A549 treated with DMSO at 1 μM for 4 hours (cell line): ENCODE results near the gene ITGAL. TPM values are rescaled to one million over a fixed set of nuclear protein-coding genes. Genes with fewer than 3 reads are reported as not detected.

Experiments used
- total RNA-seq: library from RNA; stranded (reverse); fragments of 200-300 nt; extraction: Qiagen RNA extraction; gene quantifications from 5 replicates; pipeline ENCODE4 v1.2.3, GENCODE V29; 2022; ENCODE audit warnings: low read depth

Gene ITGAL
- total RNA-seq = 0.12 to 0.28 TPM (median 0.21 TPM) in 4 of 5 replicates, not detected in the other

DNA sequence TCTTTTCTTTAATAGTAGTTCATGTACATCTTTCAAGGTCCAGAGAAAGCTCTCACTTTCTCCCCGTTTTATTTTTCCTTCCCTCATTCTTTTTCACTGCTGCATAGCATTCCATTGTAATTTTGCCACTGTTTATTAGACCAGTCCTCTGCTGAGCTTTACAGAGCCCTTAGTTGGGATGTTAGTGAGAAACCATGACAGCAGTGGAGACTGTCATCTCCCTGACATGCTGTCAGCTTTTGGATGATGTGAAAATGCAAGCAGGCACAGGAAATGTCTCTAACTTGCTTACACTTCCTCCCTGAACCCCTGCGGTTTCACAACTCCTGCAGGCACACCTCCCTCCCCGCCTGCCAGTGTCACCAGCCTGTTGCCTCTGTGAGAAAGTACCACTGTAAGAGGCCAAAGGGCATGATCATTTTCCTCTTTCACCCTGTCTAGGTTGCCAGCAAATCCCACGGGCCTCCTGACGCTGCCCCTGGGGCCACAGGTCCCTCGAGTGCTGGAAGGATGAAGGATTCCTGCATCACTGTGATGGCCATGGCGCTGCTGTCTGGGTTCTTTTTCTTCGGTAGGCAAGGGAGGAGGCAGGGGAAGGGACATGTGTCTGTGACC, at the start of gene ITGAL:
Gene ITGAL, plus strand, starts transcription at position 415 of the 615 bp plus-strand sequence. Its CDS starts 96 bp downstream, at position 511.

DNA sequence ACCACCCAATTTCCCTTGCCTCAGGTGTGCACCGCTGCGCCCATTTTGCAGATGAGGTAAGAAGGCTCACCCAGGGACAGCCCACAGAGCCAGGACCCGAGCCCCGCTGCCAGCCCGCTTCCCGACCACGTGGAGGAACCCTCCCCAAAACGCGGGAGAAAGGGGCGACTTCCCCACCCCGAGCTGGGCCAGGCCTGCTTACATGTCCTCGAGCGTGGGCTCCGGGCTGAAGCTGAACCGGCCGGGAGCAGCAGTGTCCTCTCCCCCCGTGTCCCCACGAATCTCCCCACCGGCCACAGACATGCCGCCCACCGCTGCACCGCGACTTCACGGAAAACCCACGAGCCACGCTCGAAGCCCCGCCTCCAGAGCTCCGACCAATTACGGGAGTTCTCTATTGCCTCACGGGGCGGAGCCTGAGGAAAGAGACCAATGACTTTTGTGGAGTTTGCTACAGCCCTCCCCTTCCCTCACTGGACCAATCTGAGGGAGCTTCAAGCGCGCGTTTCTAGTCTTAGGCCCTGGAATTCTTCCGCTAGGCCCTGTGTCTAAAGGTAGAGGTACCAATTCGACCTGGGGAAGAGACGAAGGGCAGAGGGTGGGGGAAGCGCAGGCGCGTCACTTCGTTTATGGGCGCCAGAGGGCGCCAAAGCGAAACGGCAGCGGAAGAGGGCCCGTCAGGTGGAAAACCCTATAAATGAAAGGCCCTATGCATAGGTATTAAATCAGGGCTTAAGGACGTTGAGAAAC, 42.7 kb upstream of the ITGAL start, which contains the start of gene DCTPP1:
Gene DCTPP1, minus strand, starts transcription at position 353 of the 750 bp plus-strand sequence. Its CDS starts 50 bp downstream, at position 303.

DNA sequence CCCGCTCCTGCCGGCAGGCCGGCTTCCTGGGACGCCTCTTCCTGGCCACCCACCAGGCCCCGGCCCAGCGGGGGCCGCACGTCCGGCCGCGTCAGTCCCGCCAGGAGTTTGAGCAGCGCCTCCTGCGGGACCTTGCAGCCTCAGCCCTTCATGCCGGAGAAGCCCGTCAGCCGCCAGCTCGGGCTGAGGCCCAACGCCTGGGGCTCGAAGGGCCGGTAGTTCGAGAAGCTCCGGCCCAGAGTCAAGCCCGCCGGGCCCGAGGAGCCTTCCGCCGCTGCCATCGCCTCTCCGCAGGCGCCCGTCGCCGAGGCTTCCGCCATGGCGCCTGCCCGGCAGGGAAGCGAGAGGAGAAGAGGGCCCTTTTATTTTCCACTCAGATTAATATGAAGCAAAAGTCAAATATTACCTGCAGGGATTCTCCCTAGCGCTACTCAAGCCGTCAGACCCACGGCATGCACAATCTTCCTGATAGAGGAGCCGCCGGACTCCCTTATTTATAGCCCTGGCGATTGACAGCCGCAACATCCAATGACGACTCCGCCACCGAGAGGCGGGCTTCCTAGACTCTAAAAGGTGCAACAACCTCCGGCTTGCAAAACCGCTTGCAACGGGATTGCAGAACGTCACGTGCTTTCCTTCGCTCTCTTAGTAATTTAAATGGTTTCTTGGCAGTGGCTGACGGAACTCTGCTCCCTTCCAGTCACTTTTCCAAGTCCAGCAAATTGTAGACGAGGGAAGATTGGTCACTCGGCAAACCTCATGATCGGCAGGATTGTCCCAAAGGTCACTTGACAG, 26.9 kb upstream of the ITGAL start, which contains the start of gene SEPHS2:
Gene SEPHS2, minus strand, starts transcription at position 467 of the 795 bp plus-strand sequence. Its CDS starts 147 bp downstream, at position 320.

DNA sequence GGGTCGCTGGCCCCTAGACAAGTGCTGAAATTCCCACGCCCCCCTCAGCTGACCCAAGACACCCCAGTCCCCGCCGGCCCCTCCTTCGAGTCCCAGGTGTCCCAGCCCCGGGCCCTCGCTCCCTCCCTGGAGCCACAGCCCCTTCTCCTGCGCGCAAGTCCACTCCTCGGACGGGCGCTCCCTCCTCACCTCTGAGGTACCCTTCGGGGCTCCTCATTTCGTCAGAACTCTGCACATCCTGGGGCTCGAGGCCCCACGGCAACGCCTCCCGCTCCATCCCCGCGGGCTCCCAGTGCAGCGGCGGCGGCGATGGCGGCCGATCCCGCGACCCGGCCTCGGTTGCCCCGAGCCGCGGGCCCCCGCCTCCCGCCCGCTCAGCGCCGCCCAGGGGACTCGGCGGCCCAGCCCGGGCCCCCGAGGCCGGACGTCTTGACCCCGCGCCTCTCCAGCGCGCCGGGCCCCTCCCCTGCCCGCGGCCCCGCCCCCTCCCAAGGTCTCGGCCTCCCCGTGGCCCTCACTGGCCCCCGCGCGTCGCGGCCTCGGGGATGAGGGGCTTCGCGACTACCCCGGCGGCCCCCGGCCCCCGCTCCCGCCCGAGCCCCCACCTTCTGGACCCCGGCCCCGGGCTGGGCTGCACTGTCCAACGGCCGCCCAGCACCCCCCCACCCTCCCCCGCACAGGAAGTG, 53.7 kb downstream of the ITGAL start, which contains the start of gene ZNF768:
Gene ZNF768, minus strand, starts transcription at position 430 of the 686 bp plus-strand sequence. Its CDS starts 153 bp downstream, at position 277.

DNA sequence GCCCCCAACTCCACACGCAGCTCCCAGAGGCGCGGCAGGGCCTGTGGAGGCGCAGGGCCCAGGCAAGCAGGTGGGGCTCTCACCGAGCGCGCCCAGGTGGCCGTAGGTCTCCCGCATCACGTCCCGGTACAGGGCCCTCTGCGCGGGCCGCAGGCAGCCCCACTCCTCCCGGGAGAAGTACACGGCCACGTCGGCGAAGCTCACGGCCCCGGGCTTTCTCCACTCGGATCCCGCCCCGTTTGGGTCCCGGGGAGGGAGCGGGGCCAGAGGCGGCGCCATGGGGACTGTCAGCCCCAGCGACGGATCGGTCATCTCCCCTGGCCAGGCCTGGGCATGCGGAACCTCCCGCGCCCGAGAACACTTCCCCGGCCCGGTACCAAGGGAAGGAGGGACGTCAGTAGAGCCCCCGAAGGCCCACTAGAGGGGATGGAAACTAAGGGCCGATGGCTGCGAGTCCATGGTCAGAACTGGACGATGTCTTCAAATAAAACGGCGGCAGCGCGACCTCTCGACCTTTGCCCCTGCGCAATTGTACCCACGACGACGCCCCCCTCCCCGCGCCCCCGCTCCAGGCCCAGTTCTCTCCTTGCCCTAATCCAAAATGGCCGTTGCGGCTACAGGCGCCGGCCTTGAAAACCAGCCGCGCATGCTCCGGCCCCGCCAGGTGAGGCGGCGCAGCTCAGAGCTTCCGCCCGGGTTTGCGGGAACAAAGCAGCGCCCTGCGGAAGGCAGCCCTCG, 62.0 kb downstream of the ITGAL start, which contains the start of gene ZNF747:
Gene ZNF747, minus strand, starts transcription at position 491 of the 738 bp plus-strand sequence. Its CDS starts 179 bp downstream, at position 312.

DNA sequence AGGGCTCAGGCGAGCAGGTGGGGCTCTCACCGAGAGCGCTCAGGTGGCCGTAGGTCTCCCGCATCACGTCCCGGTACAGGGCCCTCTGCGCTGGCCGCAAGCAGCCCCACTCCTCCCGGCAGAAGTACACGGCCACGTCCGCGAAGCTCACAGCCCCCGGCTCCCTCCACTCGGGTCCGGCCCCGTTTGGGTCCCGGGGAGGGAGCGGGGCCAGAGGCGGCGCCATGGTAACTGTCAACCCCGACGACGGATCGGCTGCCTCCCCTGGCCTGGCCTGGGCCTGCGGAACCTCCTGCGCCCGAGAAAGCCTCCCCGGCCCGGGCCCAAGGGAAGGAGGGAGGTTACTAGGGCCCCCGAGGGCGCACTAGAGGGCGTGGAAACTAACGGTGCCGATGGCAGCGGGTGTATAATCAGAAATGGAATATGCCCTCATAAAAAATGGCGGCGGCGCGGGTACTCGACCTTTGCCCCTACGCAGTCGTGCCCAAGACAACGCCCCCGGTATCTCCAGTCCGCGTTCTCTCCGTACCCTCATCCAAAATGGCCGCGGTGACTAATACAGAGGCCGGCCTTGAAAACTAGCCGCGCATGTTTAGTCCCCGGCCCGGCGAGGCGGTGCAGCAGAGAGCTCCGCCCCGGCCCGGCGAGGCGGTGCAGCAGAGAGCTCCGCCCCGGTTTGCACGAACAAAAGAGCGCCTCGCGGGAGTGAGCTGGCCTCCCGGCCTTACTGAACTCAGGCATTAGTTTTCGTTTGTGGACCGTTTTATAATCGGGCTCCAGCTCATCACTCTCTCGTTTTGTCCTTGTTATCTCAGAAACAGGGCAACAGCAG, 85.6 kb downstream of the ITGAL start, which contains the start of gene ZNF764:
Gene ZNF764, minus strand, starts transcription at position 418 of the 832 bp plus-strand sequence. Its CDS starts 192 bp downstream, at position 226.

DNA sequence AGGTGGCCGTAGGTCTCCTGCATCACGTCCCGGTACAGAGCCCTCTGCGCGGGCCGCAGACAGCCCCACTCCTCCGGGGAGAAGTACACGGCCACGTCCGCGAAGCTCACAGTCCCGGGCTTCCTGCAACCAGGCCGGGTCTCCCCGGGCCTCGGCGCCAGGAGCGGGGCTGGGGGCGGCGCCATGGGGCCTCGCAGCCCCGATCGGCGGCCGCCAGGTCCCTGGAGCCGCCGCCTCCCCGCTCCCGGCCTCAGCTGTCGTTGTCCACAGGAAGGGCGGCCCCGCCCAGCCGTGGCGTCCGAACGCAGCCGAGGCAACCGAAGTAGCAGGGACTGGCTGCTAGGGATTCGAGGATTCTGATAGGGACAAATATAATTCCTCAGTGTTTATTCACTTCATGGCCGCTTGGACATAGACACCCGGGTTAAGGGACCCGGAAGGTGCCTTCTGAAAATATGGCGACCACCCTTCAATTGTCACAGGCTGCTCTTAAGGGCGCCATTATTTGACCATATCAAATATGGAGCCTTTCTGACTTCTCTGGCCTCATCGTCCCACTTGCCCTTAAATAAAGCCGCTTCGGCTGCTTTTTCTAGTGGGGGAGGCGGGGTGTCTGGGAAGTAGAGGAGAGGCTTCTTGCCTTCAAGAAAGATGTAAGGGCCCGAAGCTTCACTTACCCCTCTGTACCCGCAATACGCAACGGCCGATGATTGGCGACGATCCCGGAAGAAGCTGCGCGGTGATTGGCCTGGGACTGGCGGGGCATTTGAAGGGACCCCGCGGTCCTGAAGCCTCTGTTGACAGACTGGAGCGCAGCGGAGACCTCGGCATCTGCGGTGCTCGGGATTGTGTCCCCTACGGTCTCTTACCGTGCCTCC, 99.1 kb downstream of the ITGAL start, which contains the start of gene ZNF688:
Gene ZNF688, minus strand, starts transcription at position 270 of the 878 bp plus-strand sequence. Its CDS starts 85 bp downstream, at position 185.

Other genes with a start within 250 kb of the ITGAL start
- gene NPIPB13, start 224.3 kb upstream of the ITGAL start, total RNA-seq = 0.66 to 3.2 TPM (median 3.0 TPM) in 5 replicates
- gene CD2BP2, start 117.4 kb upstream of the ITGAL start, total RNA-seq = 64.0 to 69.6 TPM (median 67.1 TPM) in 5 replicates
- gene TBC1D10B, start 102.2 kb upstream of the ITGAL start, total RNA-seq = 26.5 to 36.6 TPM (median 31.8 TPM) in 5 replicates
- gene MYL11, start 97.9 kb upstream of the ITGAL start, total RNA-seq = 0.46 to 0.63 TPM (median 0.54 TPM) in 3 of 5 replicates, not detected in the others
- gene SEPTIN1, start 90.2 kb upstream of the ITGAL start, total RNA-seq = 1.4 to 2.2 TPM (median 1.7 TPM) in 5 replicates
- gene ZNF48, start 77.3 kb upstream of the ITGAL start, total RNA-seq = 11.9 to 12.9 TPM (median 12.4 TPM) in 5 replicates
- gene ZNF771, start 65.1 kb upstream of the ITGAL start, total RNA-seq = 3.7 to 6.2 TPM (median 5.4 TPM) in 5 replicates
- gene DCTPP1, start 42.7 kb upstream of the ITGAL start, total RNA-seq = 115 to 143 TPM (median 137 TPM) in 5 replicates
- 51.1 to 56.3 TPM (median 54.3 TPM) in 5 replicates for gene SEPHS2, start 26.9 kb upstream of the ITGAL start, total RNA-seq
- 38.0 to 49.6 TPM (median 44.5 TPM) in 5 replicates for gene ZNF768, start 53.8 kb downstream of the ITGAL start, total RNA-seq
- gene ZNF747, start 62.1 kb downstream of the ITGAL start, total RNA-seq = 3.1 to 5.1 TPM (median 4.6 TPM) in 5 replicates
- gene ZNF764, start 85.6 kb downstream of the ITGAL start, total RNA-seq = 5.2 to 6.3 TPM (median 5.6 TPM) in 5 replicates
- gene ZNF688, start 99.0 kb downstream of the ITGAL start, total RNA-seq = 5.5 to 10.0 TPM (median 7.8 TPM) in 5 replicates
- not detected in 5 replicates for gene ZNF785, start 113.0 kb downstream of the ITGAL start, total RNA-seq
- gene ZNF689, start 137.6 kb downstream of the ITGAL start, total RNA-seq = 7.5 to 9.6 TPM (median 8.7 TPM) in 5 replicates
- gene PRR14, start 178.2 kb downstream of the ITGAL start, total RNA-seq = 17.7 to 27.0 TPM (median 23.7 TPM) in 5 replicates
- gene FBRS, start 185.7 kb downstream of the ITGAL start, total RNA-seq = 33.6 to 48.2 TPM (median 42.9 TPM) in 5 replicates
- gene SRCAP, start 226.4 kb downstream of the ITGAL start, total RNA-seq = 16.5 to 36.0 TPM (median 27.7 TPM) in 5 replicates